Fibroblast of peridontal ligament (primary cell): ENCODE data around the gene CLCNKB.

Source experiments
- DNase-seq: peaks from one replicate; pipeline ENCODE4 v3.0.0-alpha.2; 2010; ENCODE audit errors: extremely low read depth

Gene CLCNKB

DNA sequence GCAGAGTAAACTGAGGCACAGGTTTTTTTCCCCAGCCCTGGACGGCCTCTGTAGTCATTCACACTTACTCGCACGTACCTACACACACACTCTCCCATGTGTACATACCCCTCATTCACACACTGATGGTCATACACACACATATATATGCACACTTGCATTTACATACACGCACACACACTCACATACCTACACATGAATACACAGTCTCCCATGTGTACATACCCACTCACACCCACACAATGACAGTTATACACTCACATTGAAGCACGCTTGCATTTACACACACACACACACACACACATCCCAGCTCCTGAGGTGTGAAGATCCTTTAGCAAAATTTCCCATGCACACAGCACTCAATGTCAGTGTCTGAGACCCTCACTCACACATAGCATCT lies 30.6 kb downstream of the CLCNKB start:
- DNase-seq = no peak

DNA sequence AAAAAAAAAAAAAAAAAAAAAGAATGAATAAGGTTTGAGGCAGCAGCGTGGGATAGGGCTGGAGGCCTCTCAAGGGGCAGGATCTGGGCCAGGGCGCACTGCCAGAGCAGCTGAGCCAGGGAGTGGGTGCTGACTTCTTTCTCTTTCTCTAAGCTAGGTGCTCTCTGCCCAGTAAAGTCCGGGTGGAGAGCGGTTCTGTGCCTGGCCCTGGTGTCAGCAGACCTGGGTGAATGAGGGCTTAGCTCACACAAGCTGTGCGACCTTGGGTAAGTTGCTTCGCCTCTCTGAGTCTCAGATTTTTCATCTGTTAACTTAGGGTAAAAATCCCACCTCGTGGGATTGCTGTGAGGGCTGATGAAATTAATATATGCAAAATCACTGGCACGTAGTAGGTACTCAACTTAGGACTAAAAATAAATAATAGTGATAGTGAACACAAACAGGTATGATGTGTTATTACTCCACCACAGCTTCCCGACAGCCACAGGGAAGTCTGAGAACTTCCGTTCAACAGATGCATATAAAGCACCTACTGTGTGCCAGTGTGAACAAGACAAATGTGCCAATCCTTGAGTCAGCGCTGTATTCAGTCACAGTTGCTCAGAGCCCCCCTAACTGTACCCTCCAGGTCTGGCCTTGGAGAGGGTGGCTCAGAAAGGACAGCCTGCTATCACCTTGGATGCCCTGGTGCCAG lies 31.9 kb downstream of the CLCNKB start:
- DNase-seq = peak; percentile 71

DNA sequence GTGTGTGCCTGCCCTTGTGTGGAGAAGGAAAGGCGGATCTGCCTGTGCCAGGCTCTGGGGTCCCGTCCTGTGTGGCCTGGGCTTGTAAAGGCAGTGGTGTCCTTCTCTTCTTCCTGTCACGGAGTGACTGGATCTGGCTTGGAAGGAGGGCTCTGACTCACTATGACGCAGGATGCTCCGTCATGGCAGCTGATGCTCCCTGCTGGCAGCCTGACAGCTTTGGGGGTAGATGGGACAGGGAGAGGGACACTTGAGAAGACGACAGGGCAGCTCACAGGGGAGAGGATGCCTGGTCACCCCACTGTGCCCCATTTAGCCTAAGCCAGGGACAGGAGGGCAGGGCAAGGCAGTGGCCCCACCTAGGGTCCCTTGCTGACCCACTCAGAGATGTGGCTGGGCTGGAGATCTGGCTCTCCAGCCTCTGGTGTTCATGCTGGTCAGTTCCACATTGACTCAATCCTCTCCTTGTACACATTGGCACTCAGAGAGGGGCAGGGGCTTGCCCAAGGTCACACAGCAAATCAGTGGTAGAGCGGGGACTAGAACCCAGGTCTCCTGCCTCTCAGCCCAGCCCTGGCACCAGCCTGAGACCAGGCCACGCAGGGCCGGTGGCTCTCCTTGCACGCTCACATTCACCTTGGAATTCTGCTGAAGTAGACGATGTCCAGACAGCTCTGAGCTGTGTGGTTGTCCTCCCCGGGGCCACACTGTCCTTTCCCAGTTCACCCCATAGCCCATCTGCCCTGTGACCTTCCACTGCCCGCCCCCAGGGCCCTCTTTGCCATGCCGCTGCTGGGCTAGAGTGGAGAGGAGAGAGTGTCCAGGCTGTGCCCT lies 32.7 kb downstream of the CLCNKB start:
- peak; percentile 93 for DNase-seq

DNA sequence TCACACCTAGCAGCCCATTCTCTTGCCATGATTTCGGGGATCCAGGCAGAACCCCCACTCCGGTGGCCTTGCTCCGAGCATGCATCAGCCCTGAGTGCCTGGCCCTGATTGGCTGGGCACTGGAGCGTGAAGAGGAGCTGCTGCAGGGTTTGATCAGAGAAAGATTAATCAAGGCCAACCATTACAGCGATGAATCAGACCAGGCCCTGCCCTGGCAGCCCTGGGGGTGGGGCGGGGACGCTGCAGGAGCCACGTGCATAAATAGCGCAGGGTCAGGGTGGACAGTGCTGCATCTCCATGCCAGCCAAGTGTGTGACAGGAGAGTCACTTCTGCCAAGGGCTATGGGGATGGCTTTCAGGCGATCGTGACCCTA lies 33.3 kb downstream of the CLCNKB start:
- peak; percentile 63 for DNase-seq

DNA sequence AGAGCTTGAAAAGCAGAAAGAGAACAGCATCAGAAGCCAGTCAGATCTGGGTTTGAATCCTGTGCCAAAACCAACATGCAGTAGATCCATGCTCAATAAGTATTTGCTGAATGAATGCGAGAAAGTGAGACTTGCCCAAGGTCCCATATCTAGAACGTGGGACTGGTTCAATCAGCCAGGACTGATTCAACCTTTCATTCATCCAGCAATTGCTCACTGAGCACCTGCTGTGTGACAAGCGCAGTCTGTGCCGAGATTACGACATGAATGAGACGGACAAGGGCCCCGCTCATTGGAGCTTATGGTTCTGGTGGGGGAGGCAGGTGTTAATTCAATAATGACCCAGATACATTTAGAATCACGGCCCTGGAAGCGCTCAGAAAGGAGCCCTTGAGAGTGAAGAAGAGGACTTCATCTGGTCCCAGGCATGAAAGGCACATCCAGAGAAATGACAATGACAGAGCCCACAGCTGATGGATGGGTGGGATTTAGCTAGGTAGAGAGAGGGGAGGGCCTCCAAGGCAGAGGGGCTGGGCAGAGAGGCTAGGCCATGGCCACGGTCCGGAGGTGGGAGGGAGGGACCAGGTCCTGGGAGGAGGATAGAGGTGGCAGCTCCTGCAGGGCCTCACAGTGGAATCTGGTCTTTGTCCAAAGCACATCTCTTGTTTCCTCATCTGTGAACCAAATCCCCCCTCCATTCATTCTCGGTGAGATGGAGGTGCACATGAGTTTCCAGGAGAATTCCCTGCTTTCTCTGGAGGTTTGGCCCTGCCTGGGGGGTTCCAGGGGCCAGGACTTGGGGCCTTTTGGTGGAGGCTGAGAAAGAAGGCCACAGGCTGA lies 34.0 kb downstream of the CLCNKB start:
- peak; percentile 16 for DNase-seq

GRCh38 chr1:16078925-16079656 lies 35.5 kb downstream of the CLCNKB start:
- DNase-seq = peak; percentile 69

- DNase-seq = no peak
Observed at GRCh38 chr1:16080422-16081150, 37.0 kb downstream of the CLCNKB start.

- DNase-seq = no peak
Observed at GRCh38 chr1:16081636-16082035, 38.1 kb downstream of the CLCNKB start.

- peak; percentile 60 for DNase-seq
Observed at GRCh38 chr1:16082283-16083038, 38.9 kb downstream of the CLCNKB start.

DNA sequence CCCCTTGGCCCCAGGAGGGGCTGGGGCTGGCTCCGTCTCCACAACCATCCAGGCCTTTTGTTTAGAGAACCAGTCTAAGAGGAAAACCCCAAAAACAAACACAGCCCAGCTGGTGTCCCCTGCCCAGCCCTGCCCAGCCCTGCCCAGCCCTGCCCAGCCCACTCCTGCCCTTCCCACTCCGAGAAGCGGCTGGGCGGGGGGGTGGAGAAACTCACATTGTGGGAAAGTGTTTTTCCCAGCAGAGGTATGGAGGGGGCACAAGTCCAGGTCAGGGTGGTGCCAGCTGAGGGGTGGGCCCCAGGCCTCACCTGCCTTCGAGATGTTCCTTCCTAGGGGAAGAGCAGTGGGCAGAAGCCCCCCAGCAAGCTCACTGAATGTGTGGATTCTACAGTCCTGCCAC lies 39.9 kb downstream of the CLCNKB start:
- no peak for DNase-seq

- DNase-seq = no peak
Observed at GRCh38 chr1:16085522-16085921, 41.9 kb downstream of the CLCNKB start.

- DNase-seq = no peak
Observed at GRCh38 chr1:16087733-16088132, 44.2 kb downstream of the CLCNKB start.

GRCh38 chr1:16088351-16088911 lies 44.8 kb downstream of the CLCNKB start:
- DNase-seq = no peak

- no peak for DNase-seq
Observed at GRCh38 chr1:16088996-16089395, 45.4 kb downstream of the CLCNKB start.

- no peak for DNase-seq
Observed at GRCh38 chr1:16090076-16090826, 46.7 kb downstream of the CLCNKB start.

GRCh38 chr1:16091296-16091695 lies 47.7 kb downstream of the CLCNKB start:
- DNase-seq = no peak

DNA sequence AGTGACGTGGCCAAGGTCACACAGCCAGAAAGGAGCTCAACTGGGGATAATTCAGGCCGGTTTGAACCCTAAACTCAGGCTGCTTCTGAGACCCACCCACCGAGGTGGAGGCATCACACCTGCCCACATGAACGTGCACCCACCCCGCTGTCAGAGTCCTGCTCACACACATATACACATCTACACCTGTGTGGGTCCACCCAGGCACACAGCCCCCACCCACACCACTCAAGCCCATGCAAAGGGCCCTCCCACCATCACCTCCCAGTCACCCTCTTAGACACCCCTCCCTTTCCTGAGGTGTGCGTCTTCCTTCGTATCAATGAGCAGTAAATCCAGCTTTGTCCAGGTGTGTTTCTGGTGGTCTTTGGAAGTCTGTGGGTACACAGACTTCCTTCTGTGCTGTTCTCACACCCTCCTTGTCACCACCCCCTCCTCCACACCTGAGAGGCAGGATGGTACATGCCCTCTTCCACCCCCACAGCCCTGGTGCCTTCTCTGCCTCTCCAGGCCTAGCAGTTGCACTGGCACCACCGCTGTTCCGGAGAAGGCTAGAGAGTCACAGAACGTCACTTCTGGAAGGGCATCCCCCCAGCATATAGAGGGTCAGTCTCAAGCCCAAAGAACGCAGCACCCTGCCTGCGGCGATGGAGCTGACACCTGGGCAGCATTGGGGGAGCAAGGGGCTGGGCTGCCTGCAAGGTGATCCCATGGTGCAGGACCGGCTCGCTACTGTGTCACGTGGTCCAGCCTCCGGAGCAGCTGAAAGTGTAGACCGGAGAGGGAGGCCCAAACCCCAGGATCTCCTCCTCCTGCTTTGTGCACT lies 48.7 kb downstream of the CLCNKB start:
- DNase-seq = no peak

- no peak for DNase-seq
Observed at GRCh38 chr1:16092923-16093511, 49.4 kb downstream of the CLCNKB start.
